Stimulated activated memory B cell treated with anti-CD40 and anti-IgM and Interleukin-4, amounts not matched to agents 10 μg/mL and 1 μg/mL and 100 μg/mL, for 72 hours (primary cell): ENCODE measurements around the gene QRICH1.
"Not testable (repeated sequence)": the region's sequence is repeated elsewhere in the genome, so short reads cannot be mapped to it uniquely, and the experiment has no call there.

ENCODE experiments used
- ATAC-seq: fragments of 150-1000 bp; cut with Tn5 transposase; 2 replicates; pipeline ENCODE4 v1.10.0; 2021
- H3K27ac Mint-ChIP-seq: one replicate; pipeline ENCODE4 v1.8.0; 2022; ENCODE audit warnings: mild to moderate bottlenecking, mixed read lengths
- H3K27me3 Mint-ChIP-seq: one replicate; pipeline ENCODE4 v1.8.0; 2022; ENCODE audit warnings: mixed read lengths
- H3K36me3 Mint-ChIP-seq: one replicate; pipeline ENCODE4 v1.8.0; 2022; ENCODE audit warnings: mixed read lengths
- H3K4me1 Mint-ChIP-seq: one replicate; pipeline ENCODE4 v1.8.0; 2022; ENCODE audit warnings: mixed read lengths
- H3K4me3 Mint-ChIP-seq: one replicate; pipeline ENCODE4 v1.8.0; 2022; ENCODE audit warnings: mild to moderate bottlenecking, moderate library complexity, mixed read lengths
- H3K9me3 Mint-ChIP-seq: one replicate; pipeline ENCODE4 v1.8.0; 2022; ENCODE audit warnings: mixed read lengths

The QRICH1 gene

GRCh38 chr3:49018707-49019006 is 75.2 kb downstream of the QRICH1 start:
- no peak for ATAC-seq
- Mint-ChIP-seq H3K4me3 (peak overlapping the region; percentile 93), H3K4me1 (peaks cover 63% of the 10 kb centered on the region), H3K9me3 (no peaks in the 10 kb centered on the region), H3K36me3 (peaks cover 34% of the 10 kb centered on the region), H3K27ac (peak overlapping the region; percentile 96), H3K27me3 (no peaks in the 10 kb centered on the region)

GRCh38 chr3:49017971-49018706 is 75.7 kb downstream of the QRICH1 start, which contains the start of gene DALRD3:
TSS of gene DALRD3 (minus strand) at chr3:49018580. CDS start at chr3:49018564, 16 bp downstream.
- peak within 1 kb of the TSS; percentile 93 for H3K4me3 Mint-ChIP-seq
- peaks cover 63% of the 10 kb centered on the region for H3K4me1 Mint-ChIP-seq
- H3K36me3 Mint-ChIP-seq: peaks cover 34% of the 10 kb centered on the region
- peak; percentile 14 for ATAC-seq
- no peaks in the 10 kb centered on the region for H3K9me3 Mint-ChIP-seq
- H3K27me3 Mint-ChIP-seq: no peaks in the 10 kb centered on the region
- peak within 1 kb of the TSS; percentile 96 for H3K27ac Mint-ChIP-seq

GRCh38 chr3:49017229-49017970 is 76.5 kb downstream of the QRICH1 start:
- Mint-ChIP-seq H3K27ac (peak overlapping the region; percentile 96), H3K9me3 (no peaks in the 10 kb centered on the region), H3K4me3 (peak overlapping the region; percentile 93)

GRCh38 chr3:49016414-49017228 is 77.2 kb downstream of the QRICH1 start:
- ATAC-seq: no peak
- Mint-ChIP-seq H3K27ac (peak overlapping the region; percentile 96), H3K9me3 (no peaks in the 10 kb centered on the region), H3K4me1 (peaks cover 62% of the 10 kb centered on the region), H3K27me3 (no peaks in the 10 kb centered on the region), H3K36me3 (peaks cover 32% of the 10 kb centered on the region), H3K4me3 (peak overlapping the region; percentile 93)

More at GRCh38 chr3:49017229-49017970, 76.5 kb downstream of the QRICH1 start:
- Mint-ChIP-seq H3K36me3 (peaks cover 28% of the 10 kb centered on the region), H3K4me1 (peaks cover 57% of the 10 kb centered on the region), H3K27me3 (no peaks in the 10 kb centered on the region)
- no peak for ATAC-seq

GRCh38 chr3:49015765-49016164 is 78.1 kb downstream of the QRICH1 start:
- Mint-ChIP-seq H3K9me3 (no peaks in the 10 kb centered on the region), H3K27ac (no peak overlapping the region), H3K27me3 (no peaks in the 10 kb centered on the region), H3K4me3 (no peak overlapping the region), H3K36me3 (peaks cover 36% of the 10 kb centered on the region), H3K4me1 (peaks cover 65% of the 10 kb centered on the region)
- ATAC-seq: no peak

GRCh38 chr3:49015072-49015471 is 78.8 kb downstream of the QRICH1 start:
- Mint-ChIP-seq H3K9me3 (no peaks in the 10 kb centered on the region), H3K27ac (peak overlapping the region; percentile 40), H3K36me3 (peaks cover 36% of the 10 kb centered on the region), H3K27me3 (no peaks in the 10 kb centered on the region), H3K4me3 (no peak overlapping the region), H3K4me1 (peaks cover 62% of the 10 kb centered on the region)
- no peak for ATAC-seq

- H3K4me1 Mint-ChIP-seq: peaks cover 62% of the 10 kb centered on the region
- H3K27ac Mint-ChIP-seq: no peak overlapping the region
- H3K27me3 Mint-ChIP-seq: no peaks in the 10 kb centered on the region
- peaks cover 41% of the 10 kb centered on the region for H3K36me3 Mint-ChIP-seq
- no peaks in the 10 kb centered on the region for H3K9me3 Mint-ChIP-seq
- no peak overlapping the region for H3K4me3 Mint-ChIP-seq
- peak; percentile 61 for ATAC-seq
Measured at GRCh38 chr3:49013738-49014660, 79.9 kb downstream of the QRICH1 start.

- Mint-ChIP-seq H3K36me3 (peaks cover 49% of the 10 kb centered on the region), H3K27ac (no peak overlapping the region), H3K4me3 (no peak overlapping the region)
Measured at GRCh38 chr3:49013113-49013737, 80.6 kb downstream of the QRICH1 start.

GRCh38 chr3:49012441-49013017 is 81.3 kb downstream of the QRICH1 start:
- no peaks in the 10 kb centered on the region for H3K9me3 Mint-ChIP-seq
- H3K27me3 Mint-ChIP-seq: no peaks in the 10 kb centered on the region
- no peak overlapping the region for H3K4me3 Mint-ChIP-seq
- H3K36me3 Mint-ChIP-seq: peaks cover 53% of the 10 kb centered on the region
- no peak for ATAC-seq
- no peak overlapping the region for H3K27ac Mint-ChIP-seq
- peaks cover 68% of the 10 kb centered on the region for H3K4me1 Mint-ChIP-seq

More at GRCh38 chr3:49013113-49013737, 80.6 kb downstream of the QRICH1 start:
- no peak for ATAC-seq
- H3K4me1 Mint-ChIP-seq: peaks cover 65% of the 10 kb centered on the region
- no peaks in the 10 kb centered on the region for H3K27me3 Mint-ChIP-seq
- H3K9me3 Mint-ChIP-seq: no peaks in the 10 kb centered on the region

GRCh38 chr3:49009396-49009795 is 84.5 kb downstream of the QRICH1 start:
- ATAC-seq: no peak
- H3K27ac Mint-ChIP-seq: no peak overlapping the region
- H3K9me3 Mint-ChIP-seq: no peaks in the 10 kb centered on the region
- peaks cover 62% of the 10 kb centered on the region for H3K4me1 Mint-ChIP-seq
- H3K27me3 Mint-ChIP-seq: no peaks in the 10 kb centered on the region
- peak overlapping the region; percentile 21 for H3K4me3 Mint-ChIP-seq
- H3K36me3 Mint-ChIP-seq: peaks cover 38% of the 10 kb centered on the region

GRCh38 chr3:49008627-49009026 is 85.2 kb downstream of the QRICH1 start:
- not testable (repeated sequence) for ATAC-seq, H3K27me3 Mint-ChIP-seq, H3K9me3 Mint-ChIP-seq
- Mint-ChIP-seq H3K4me1 (peaks cover 55% of the 10 kb centered on the region), H3K27ac (peak overlapping the region; percentile 98), H3K36me3 (peaks cover 34% of the 10 kb centered on the region), H3K4me3 (peak overlapping the region; percentile 99)

GRCh38 chr3:49007771-49008528 is 85.9 kb downstream of the QRICH1 start:
- peaks cover 28% of the 10 kb centered on the region for H3K36me3 Mint-ChIP-seq
- H3K4me3 Mint-ChIP-seq: peak overlapping the region; percentile 99
- no peaks in the 10 kb centered on the region for H3K27me3 Mint-ChIP-seq
- H3K4me1 Mint-ChIP-seq: peaks cover 49% of the 10 kb centered on the region
- peak; percentile 81 for ATAC-seq
- no peaks in the 10 kb centered on the region for H3K9me3 Mint-ChIP-seq
- peak overlapping the region; percentile 98 for H3K27ac Mint-ChIP-seq

GRCh38 chr3:49007068-49007770 is 86.7 kb downstream of the QRICH1 start, which contains the start of gene WDR6:
TSS of gene WDR6 (plus strand) at chr3:49007391. CDS start at chr3:49007432, 41 bp downstream.
- peak; percentile 96 for ATAC-seq
- H3K27ac Mint-ChIP-seq: peak within 1 kb of the TSS; percentile 98
- peaks cover 28% of the 10 kb centered on the region for H3K36me3 Mint-ChIP-seq
- H3K9me3 Mint-ChIP-seq: no peaks in the 10 kb centered on the region
- peak within 1 kb of the TSS; percentile 99 for H3K4me3 Mint-ChIP-seq
- no peaks in the 10 kb centered on the region for H3K27me3 Mint-ChIP-seq
- peaks cover 47% of the 10 kb centered on the region for H3K4me1 Mint-ChIP-seq
